ENCODE measurements around the gene GCSH. TPM values are rescaled to one million over a fixed set of nuclear protein-coding genes. Genes with fewer than 3 reads are reported as not detected.

Gene GCSH
- polyA plus RNA-seq, 1 of the 3 experiments (the other 2 are of a cell fraction): 20.7 TPM

- no peak overlapping the region for H3K4me2 ChIP-seq
- H3F3A ChIP-seq (replicated peaks; ENCODE audit: insufficient read depth): no peaks in the 10 kb centered on the region
- H3K4me3 ChIP-seq (ENCODE audit: low read depth in 2 of 2, low read length in 1 of 2): no peak overlapping the region
- no peak overlapping the region for H2AFZ ChIP-seq (ENCODE audit: low read depth)
- H4K20me1 ChIP-seq (ENCODE audit: insufficient read depth): no peaks in the 10 kb centered on the region
- no peaks in the 10 kb centered on the region for H3K27me3 ChIP-seq (ENCODE audit: insufficient read depth)
- no peak overlapping the region for H3K27ac ChIP-seq (ENCODE audit: low read depth in 2 of 2, low read length in 1 of 2)
- ChIA-PET POLR2A (no interaction called here), CTCF (interaction anchor here (1.6 kb wide), 1 partner anchor 88 kb away, joined by 3 read pairs; no protein-coding TSS in a partner anchor)
- no peaks in the 10 kb centered on the region for H3K4me1 ChIP-seq (ENCODE audit: control insufficient read depth in 1 of 2, insufficient read depth in 2 of 2, low read depth in 1 of 2, low read length in 1 of 2)
- H3K9ac ChIP-seq: no peak overlapping the region
- H3K36me3 ChIP-seq (replicated peaks in 1 of 2; ENCODE audit: control insufficient read depth in 1 of 2, insufficient read depth in 2 of 2, low read length in 1 of 2): no peaks in the 10 kb centered on the region
- no peaks in the 10 kb centered on the region for H3K79me2 ChIP-seq (ENCODE audit: insufficient read depth)
- 44% methylated on average over 7 of the region's 11 CpGs for WGBS (ENCODE audit: low lambda C conversion rate)
- DNase-seq: no peak
- no peaks in the 10 kb centered on the region for H3K9me2 ChIP-seq
- no peaks in the 10 kb centered on the region for H3K9me3 ChIP-seq
- TF ChIP-seq EZH2phosphoT487 (IDR thresholded peaks at IDR 0.05; ENCODE audit: borderline replicate concordance, low read depth): no peak
- TF ChIP-seq JUND (IDR thresholded peaks at IDR 0.05): no peak
- no peak for TF ChIP-seq CTCF (IDR thresholded peaks at IDR 0.05)
- no peak for TF ChIP-seq USF1 (IDR thresholded peaks at IDR 0.05; ENCODE audit: borderline replicate concordance, low read depth)
- no peak for TF ChIP-seq TCF12 (IDR thresholded peaks at IDR 0.05)
- no peak for TF ChIP-seq CHD2 (IDR thresholded peaks at IDR 0.05; ENCODE audit: low read length, partially characterized antibody)
- no peak for TF ChIP-seq MAX (IDR thresholded peaks at IDR 0.05; ENCODE audit: low read depth)
- TF ChIP-seq TAF1 (IDR thresholded peaks at IDR 0.05; ENCODE audit: borderline replicate concordance, low read depth, low read length): no peak
- no peak for TF ChIP-seq RFX5 (IDR thresholded peaks at IDR 0.05; ENCODE audit: low read length)
- no peak for TF ChIP-seq MEF2A (IDR thresholded peaks at IDR 0.05; ENCODE audit: borderline replicate concordance, low read depth)
- TF ChIP-seq PBX3 (IDR thresholded peaks at IDR 0.05): no peak
- TF ChIP-seq MXI1 (IDR thresholded peaks at IDR 0.05; ENCODE audit: low read depth, low read length): no peak
- TF ChIP-seq TEAD4 (IDR thresholded peaks at IDR 0.05; ENCODE audit: borderline replicate concordance, insufficient read depth): no peak
- TF ChIP-seq ZBTB33 (IDR thresholded peaks at IDR 0.05; ENCODE audit: borderline replicate concordance, low read depth): no peak
- TF ChIP-seq USF2 (IDR thresholded peaks at IDR 0.05; ENCODE audit: borderline replicate concordance, low read depth, low read length): no peak
- no peak for TF ChIP-seq NRF1 (IDR thresholded peaks at IDR 0.05; ENCODE audit: low read depth, low read length)
- no peak for TF ChIP-seq FOSL2 (IDR thresholded peaks at IDR 0.05; ENCODE audit: borderline replicate concordance, low read depth)
- no peak for TF ChIP-seq SMC3 (IDR thresholded peaks at IDR 0.05; ENCODE audit: low read depth, low read length)
These were observed 21.2 kb upstream of the GCSH start for GRCh38 chr16:81117436-81117835.

Measured in SK-N-SH (cell line).